Coronary artery (tissue), 2 donors: ENCODE data around the gene MCC.

ENCODE experiments used
- DNase-seq: peaks from one replicate; pipeline ENCODE4 v3.0.0-alpha.2; 2017; ENCODE audit warnings: low spot score
- H3K27ac ChIP-seq, 2 donors: fragments of 200-600 bp; sonication (generic); one replicate each; pipeline ENCODE4 v1.5.1; 2016 to 2019
- H3K4me3 ChIP-seq: fragments of 200-600 bp; sonication (generic); 2 replicates; pipeline ENCODE4 v1.5.1; 2016; ENCODE audit warnings: mild to moderate bottlenecking, moderate library complexity
- TF ChIP-seq, protein P1 (sequence below): fragments of 200-600 bp; sonication (generic); IDR thresholded peaks from one replicate; pipeline ENCODE4 v1.5.1; 2019; ENCODE audit warnings: antibody characterized with exemption

Gene MCC

DNA sequence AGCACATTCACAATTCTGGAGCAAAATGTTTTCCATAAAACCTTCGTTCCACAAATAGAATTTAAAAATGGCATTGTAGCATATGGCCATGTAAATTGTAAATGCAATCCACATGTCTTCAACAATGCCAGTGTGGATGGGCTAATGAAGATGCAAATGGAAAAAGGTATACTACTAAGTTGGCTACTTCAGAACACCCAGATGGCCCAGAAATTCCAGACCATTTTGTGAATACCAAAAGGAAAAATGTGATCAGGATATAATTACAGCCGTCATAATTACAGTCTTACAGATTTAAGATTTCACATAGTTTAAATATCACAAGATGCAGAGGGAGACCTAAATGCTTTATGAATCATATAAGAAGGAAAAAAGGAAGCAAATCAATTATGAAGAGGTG lies 170.6 kb downstream of the MCC start:
- Histone ChIP-seq H3K4me3 (no peak overlapping the region), H3K27ac (no peak overlapping the region)
- TF ChIP-seq, protein P1, sequence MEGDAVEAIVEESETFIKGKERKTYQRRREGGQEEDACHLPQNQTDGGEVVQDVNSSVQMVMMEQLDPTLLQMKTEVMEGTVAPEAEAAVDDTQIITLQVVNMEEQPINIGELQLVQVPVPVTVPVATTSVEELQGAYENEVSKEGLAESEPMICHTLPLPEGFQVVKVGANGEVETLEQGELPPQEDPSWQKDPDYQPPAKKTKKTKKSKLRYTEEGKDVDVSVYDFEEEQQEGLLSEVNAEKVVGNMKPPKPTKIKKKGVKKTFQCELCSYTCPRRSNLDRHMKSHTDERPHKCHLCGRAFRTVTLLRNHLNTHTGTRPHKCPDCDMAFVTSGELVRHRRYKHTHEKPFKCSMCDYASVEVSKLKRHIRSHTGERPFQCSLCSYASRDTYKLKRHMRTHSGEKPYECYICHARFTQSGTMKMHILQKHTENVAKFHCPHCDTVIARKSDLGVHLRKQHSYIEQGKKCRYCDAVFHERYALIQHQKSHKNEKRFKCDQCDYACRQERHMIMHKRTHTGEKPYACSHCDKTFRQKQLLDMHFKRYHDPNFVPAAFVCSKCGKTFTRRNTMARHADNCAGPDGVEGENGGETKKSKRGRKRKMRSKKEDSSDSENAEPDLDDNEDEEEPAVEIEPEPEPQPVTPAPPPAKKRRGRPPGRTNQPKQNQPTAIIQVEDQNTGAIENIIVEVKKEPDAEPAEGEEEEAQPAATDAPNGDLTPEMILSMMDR: no peak
- DNase-seq: no peak

DNA sequence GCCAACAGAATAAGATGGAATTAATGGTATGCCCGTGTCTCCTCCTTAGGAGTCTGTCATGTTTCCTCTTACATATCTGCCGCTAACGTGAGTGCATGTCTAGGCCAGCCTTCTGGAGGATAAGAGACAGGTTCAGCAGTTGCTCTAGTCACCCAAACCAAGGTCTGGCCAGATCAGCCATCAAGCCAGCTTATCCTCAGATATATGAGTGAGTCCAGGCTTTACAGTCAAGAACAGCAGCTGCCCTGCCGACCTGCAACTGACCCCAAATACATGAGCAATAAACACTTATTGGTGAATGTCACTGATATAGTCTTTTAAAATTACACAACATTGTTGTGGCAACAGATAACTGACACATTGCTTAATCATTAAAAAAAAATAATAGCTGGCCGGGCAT lies 177.0 kb downstream of the MCC start:
- TF ChIP-seq, protein P1: no peak
- Histone ChIP-seq H3K27ac (no peak overlapping the region), H3K4me3 (no peak overlapping the region)
- no peak for DNase-seq

DNA sequence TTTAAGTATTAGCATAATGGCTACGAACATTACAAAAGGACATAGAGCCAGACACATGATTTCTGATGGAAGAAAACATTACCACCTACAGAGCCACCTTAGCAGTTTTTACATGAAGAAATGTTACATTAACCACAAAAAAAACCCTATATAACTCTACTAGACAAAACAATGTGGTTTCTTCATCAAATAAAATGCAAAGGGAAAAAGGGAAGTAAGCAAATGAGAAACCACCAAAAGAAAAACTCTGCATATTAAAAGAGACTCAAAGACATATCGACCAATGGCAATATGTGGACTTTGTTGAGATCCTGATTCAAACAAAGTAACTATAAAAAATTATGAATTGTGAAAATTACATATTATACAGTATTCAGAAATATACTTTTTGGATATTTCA lies 186.1 kb downstream of the MCC start:
- TF ChIP-seq, protein P1: no peak
- Histone ChIP-seq H3K4me3 (no peak overlapping the region), H3K27ac (no peak overlapping the region)
- no peak for DNase-seq

DNA sequence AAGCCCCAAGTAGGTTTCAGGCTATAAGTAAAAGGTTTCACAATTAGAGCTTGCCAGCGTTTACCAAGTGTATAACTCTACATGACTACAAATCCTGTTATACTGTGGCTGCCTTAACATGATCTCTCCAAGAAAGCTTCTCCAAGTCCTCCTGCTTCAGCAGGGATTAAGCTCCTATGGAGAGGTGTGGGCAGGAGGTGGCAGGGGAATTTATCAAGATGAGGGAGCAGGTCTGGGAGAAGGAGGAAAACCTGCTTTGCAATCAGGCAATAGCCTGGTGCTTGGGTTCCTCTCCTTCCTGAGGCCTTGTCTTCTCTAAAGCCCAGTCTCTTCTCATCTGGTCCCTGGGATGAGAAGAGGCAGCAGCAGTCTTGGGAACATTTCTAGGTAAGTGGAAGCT lies 188.7 kb downstream of the MCC start:
- TF ChIP-seq, protein P1: no peak
- Histone ChIP-seq H3K4me3 (no peak overlapping the region), H3K27ac (no peak overlapping the region)
- DNase-seq: no peak

DNA sequence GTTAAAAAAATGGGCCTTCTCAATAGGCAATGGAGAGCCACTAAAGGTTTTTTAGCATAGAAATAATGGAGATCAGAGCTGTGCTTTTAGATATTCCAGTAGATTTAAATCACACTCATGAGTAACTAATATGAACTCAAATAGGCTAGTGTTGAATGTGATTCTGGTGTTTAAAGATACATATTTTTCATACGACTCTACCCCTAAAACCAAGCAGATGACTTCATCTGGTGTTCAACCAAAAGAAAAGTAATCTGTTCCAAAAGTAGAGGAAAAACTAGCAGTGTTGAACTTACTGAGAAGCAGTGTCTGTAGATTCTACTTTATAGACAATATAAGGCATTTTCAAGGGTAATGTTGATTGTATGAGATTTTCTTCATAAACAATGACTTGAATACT lies 191.6 kb downstream of the MCC start:
- H3K4me3 ChIP-seq: no peak overlapping the region
- TF ChIP-seq, protein P1: no peak
- DNase-seq: no peak
- H3K27ac ChIP-seq: no peak overlapping the region

DNA sequence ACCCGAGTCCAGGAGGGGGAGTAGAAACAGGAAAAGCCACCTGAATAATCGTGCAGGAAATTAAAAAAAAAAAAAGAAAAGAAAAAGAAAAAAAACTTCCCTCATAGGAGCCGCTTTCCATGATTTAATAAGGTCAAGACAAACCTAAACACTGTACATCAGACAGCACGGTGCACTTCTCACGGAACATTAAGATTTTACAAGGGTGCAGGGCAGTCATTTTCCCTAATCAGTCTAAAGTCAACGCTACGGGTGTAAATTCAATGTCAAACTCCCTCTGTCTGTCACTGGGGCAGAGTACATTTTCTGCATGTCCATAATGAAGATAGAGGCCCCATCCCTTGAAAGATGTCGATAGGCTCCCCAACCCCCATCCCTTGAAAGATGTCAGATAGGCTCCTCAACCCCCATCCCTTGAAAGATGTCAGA lies 193.1 kb downstream of the MCC start:
- Histone ChIP-seq H3K4me3 (peak overlapping the region; percentile 76), H3K27ac (peak overlapping the region; percentile 23 to 64)
- DNase-seq: no peak
- TF ChIP-seq, protein P1: no peak

DNA sequence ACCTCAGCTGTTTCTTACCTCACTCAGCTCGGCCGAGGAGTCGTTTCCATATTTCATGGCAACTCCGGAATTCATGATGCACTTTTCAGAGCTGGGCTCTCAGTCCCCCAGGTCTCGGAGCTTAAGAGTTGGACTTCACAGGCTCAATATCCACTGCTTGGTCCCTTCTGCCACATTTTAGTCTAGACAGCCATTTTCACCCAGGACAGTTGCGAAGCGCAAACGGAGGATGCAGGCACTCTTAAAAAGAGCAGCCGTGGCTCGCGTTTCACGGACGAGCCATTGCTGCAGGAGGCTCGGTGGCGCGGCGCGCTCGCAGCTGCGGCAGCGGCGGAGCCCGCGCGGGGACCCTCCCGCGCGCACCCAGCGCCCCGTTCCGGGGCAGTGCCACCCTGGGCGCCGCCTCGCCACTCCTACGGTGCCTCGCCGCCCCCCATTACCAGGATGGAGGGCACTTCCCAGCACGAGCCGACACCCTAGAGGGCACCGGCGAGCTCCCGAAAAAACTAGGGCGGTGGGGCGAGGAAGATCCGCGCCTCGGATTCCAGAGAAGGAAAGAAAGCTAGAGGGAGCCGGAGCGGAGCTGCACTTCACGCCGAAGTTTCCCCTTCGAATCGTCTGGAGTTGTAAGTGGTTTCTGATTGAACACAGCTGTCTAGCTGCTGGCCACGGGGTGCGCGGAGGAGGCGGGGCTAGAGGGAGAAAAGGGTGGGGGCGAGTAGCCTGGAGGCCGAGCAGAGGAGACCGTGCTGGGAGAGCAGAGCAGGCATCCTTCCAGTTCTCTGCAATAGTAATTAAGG lies 193.7 kb downstream of the MCC start:
- TF ChIP-seq, protein P1: no peak
- DNase-seq: peak; percentile 90
- H3K4me3 ChIP-seq: peak overlapping the region; percentile 76
- H3K27ac ChIP-seq: peak overlapping the region; percentile 64 to 89
